Fibroblast of lung (primary cell): ENCODE measurements around the gene URB1. TPM values are rescaled to one million over a fixed set of nuclear protein-coding genes. Genes with fewer than 3 reads are reported as not detected.

Source experiments
- DNase-seq, 2 donors: peaks; one replicate each; pipeline versions ENCODE4 v3.0.0 to v3.0.0-alpha.2; 2010; ENCODE audit warnings: low read depth in 2 of 2
- H2AFZ ChIP-seq: 2 replicates; pipeline ENCODE4 v1.5.1; 2012; ENCODE audit warnings: low read length, control low read depth, inconsistent platforms
- H3K27ac ChIP-seq: 2 replicates; pipeline ENCODE4 v1.5.1; 2011; ENCODE audit warnings: low read length, control low read depth; ENCODE audit not compliant: insufficient read depth
- H3K27me3 ChIP-seq: 2 replicates; pipeline ENCODE4 v1.5.1; 2011; ENCODE audit warnings: mild to moderate bottlenecking, low read length; ENCODE audit not compliant: control insufficient read depth, insufficient read depth
- H3K36me3 ChIP-seq: 2 replicates; pipeline ENCODE4 v1.5.1; 2011; ENCODE audit warnings: low read length; ENCODE audit not compliant: control insufficient read depth, insufficient read depth
- H3K4me1 ChIP-seq: 2 replicates; pipeline ENCODE4 v1.5.1; 2011; ENCODE audit warnings: low read length; ENCODE audit not compliant: control insufficient read depth, insufficient read depth; ENCODE audit errors: extremely low read depth
- H3K4me2 ChIP-seq: 2 replicates; pipeline ENCODE4 v1.5.1; 2011; ENCODE audit warnings: low read length, control low read depth; ENCODE audit not compliant: insufficient read depth; ENCODE audit errors: extremely low read depth
- H3K4me3 ChIP-seq, 4 experiments: fragments of 200-600 bp in 1 of 4; sonication (generic) in 1 of 4; replicated peaks in 1 of 4; 2 replicates each; pipeline ENCODE4 v1.5.1; 2011 to 2016; ENCODE audit warnings: low read length in 4 of 4, low read depth in 3 of 4, mild to moderate bottlenecking in 3 of 4, control low read depth in 2 of 4, inconsistent platforms in 1 of 4, mixed read lengths in 1 of 4; ENCODE audit not compliant: insufficient read depth in 1 of 4; ENCODE audit errors: control extremely low read depth in 1 of 4
- H3K79me2 ChIP-seq: 2 replicates; pipeline ENCODE4 v1.5.1; 2012; ENCODE audit warnings: mild to moderate bottlenecking, low read length, inconsistent platforms; ENCODE audit not compliant: control insufficient read depth, insufficient read depth
- H3K9ac ChIP-seq: 2 replicates; pipeline ENCODE4 v1.5.1; 2011; ENCODE audit warnings: mild to moderate bottlenecking, low read length, control low read depth; ENCODE audit not compliant: insufficient read depth
- H3K9me3 ChIP-seq: 2 replicates; pipeline ENCODE4 v1.5.1; 2012; ENCODE audit warnings: low read depth, low read length; ENCODE audit not compliant: control insufficient read depth, insufficient read depth
- H4K20me1 ChIP-seq: 2 replicates; pipeline ENCODE4 v1.5.1; 2011; ENCODE audit warnings: low read length; ENCODE audit not compliant: control insufficient read depth, insufficient read depth; ENCODE audit errors: extremely low read depth
- CTCF ChIP-seq, 2 donors: IDR thresholded peaks in 1 of 2; conservative IDR thresholded peaks in 1 of 2; 1 replicate in 1 of 2; 2 replicates in 1 of 2; pipeline ENCODE4 v1.5.1; 2011 to 2012; ENCODE audit warnings: low read length in 2 of 2, control low read depth in 1 of 2, inconsistent platforms in 1 of 2, low read depth in 1 of 2, mild to moderate bottlenecking in 1 of 2
- EZH2 ChIP-seq: IDR thresholded peaks from 2 replicates; pipeline ENCODE4 v1.5.1; 2012; ENCODE audit warnings: low read length, control low read depth, mild to moderate bottlenecking; ENCODE audit errors: missing control alignments
- polyA plus RNA-seq, 2 donors: library from polyadenylated mRNA; depleted of rRNA in 1 of 2; stranded (reverse) in 1 of 2; unstranded in 1 of 2; fragments of >200 nt; gene quantifications; 2 replicates each; pipeline ENCODE4 v1.2.1, GENCODE V29; 2011 to 2012; ENCODE audit warnings: missing spikeins in 1 of 2
- total RNA-seq: library from RNA; depleted of rRNA; stranded (reverse); fragments of >200 nt; gene quantifications from 2 replicates; pipeline ENCODE4 v1.2.1, GENCODE V29; 2014

URB1 gene
- total and polyA plus RNA-seq, 2 donors (not counting 1 experiment from before 2014, with no cell fraction given): 4.3 to 17.7 TPM

- no peak for DNase-seq
- Histone ChIP-seq H3K27ac (no peak overlapping the region), H3K79me2 (no peaks in the 10 kb centered on the region), H4K20me1 (no peaks in the 10 kb centered on the region), H3K27me3 (no peaks in the 10 kb centered on the region), H3K9ac (no peak overlapping the region), H3K36me3 (peaks cover 20% of the 10 kb centered on the region), H3K4me3 (no peak overlapping the region), H3K9me3 (no peaks in the 10 kb centered on the region), H3K4me2 (no peak overlapping the region), H2AFZ (no peak overlapping the region), H3K4me1 (no peaks in the 10 kb centered on the region)
- TF ChIP-seq CTCF (conservative IDR thresholded peaks at IDR 0.05 in 1 of 2, IDR thresholded peaks at IDR 0.05 in 1 of 2; ENCODE audit: low read depth in 1 of 2, low read length in 2 of 2) (no peak), EZH2 (no peak)
Observed at GRCh38 chr21:32316361-32317215, 76.2 kb downstream of the URB1 start.

GRCh38 chr21:32315511-32316281 is 77.1 kb downstream of the URB1 start:
- no peak for DNase-seq
- H3K36me3 ChIP-seq: peaks cover 17% of the 10 kb centered on the region

More at GRCh38 chr21:32315511-32316281, 77.1 kb downstream of the URB1 start:
- Histone ChIP-seq H3K4me2 (no peak overlapping the region), H3K4me1 (no peaks in the 10 kb centered on the region), H3K9me3 (no peaks in the 10 kb centered on the region), H3K79me2 (no peaks in the 10 kb centered on the region), H3K9ac (no peak overlapping the region), H3K27me3 (no peaks in the 10 kb centered on the region), H3K4me3 (no peak overlapping the region), H3K27ac (no peak overlapping the region), H2AFZ (no peak overlapping the region), H4K20me1 (no peaks in the 10 kb centered on the region)
- no peak for TF ChIP-seq CTCF (conservative IDR thresholded peaks at IDR 0.05 in 1 of 2, IDR thresholded peaks at IDR 0.05 in 1 of 2; ENCODE audit: low read depth in 1 of 2, low read length in 2 of 2)
- TF ChIP-seq EZH2: no peak
